OCI-LY1 (cell line): ENCODE measurements around the gene COL23A1.

Source experiments
- H2AFZ ChIP-seq: fragments of 200-600 bp; sonication (generic), shearing (Covaris generic); 2 replicates; pipeline ENCODE4 v1.6.0; 2014; ENCODE audit warnings: antibody characterized with exemption, mild to moderate bottlenecking, low read length
- H3F3A ChIP-seq: fragments of 200-600 bp; sonication (generic), shearing (Covaris generic); 2 replicates; pipeline ENCODE4 v1.6.0; 2014; ENCODE audit warnings: mild to moderate bottlenecking, antibody characterized with exemption, low read length, moderate library complexity; ENCODE audit not compliant: insufficient read depth
- H3K27ac ChIP-seq: fragments of 200-600 bp; sonication (generic); 2 replicates; pipeline ENCODE4 v1.5.1; 2014; ENCODE audit warnings: low read length, mixed run types, mild to moderate bottlenecking, low read depth; ENCODE audit not compliant: poor library complexity, severe bottlenecking
- H3K27me3 ChIP-seq: fragments of 200-600 bp; sonication (generic); 2 replicates; pipeline ENCODE4 v1.6.0; 2014; ENCODE audit warnings: antibody characterized with exemption, mild to moderate bottlenecking, low read length, moderate library complexity; ENCODE audit not compliant: insufficient read depth
- H3K36me3 ChIP-seq: fragments of 200-600 bp; sonication (generic); 2 replicates; pipeline ENCODE4 v1.6.1; 2014; ENCODE audit warnings: mild to moderate bottlenecking, antibody characterized with exemption, low read length, moderate library complexity, mixed read lengths; ENCODE audit not compliant: insufficient read depth
- H3K4me1 ChIP-seq: fragments of 200-600 bp; sonication (generic); 2 replicates; pipeline ENCODE4 v1.5.1; 2014; ENCODE audit warnings: mild to moderate bottlenecking, low read length, moderate library complexity; ENCODE audit not compliant: insufficient read depth, severe bottlenecking
- H3K4me2 ChIP-seq: fragments of 200-600 bp; sonication (generic), shearing (Covaris generic); 2 replicates; pipeline ENCODE4 v1.6.1; 2014; ENCODE audit warnings: low read length
- H3K4me3 ChIP-seq: fragments of 200-600 bp; sonication (generic); 2 replicates; pipeline ENCODE4 v1.5.1; 2014; ENCODE audit warnings: low read length, low read depth, mild to moderate bottlenecking, mixed read lengths; ENCODE audit not compliant: poor library complexity, severe bottlenecking
- H3K79me2 ChIP-seq: fragments of 200-600 bp; shearing (Covaris generic); 2 replicates; pipeline ENCODE4 v1.6.1; 2016; ENCODE audit warnings: mixed run types, low read length, mixed read lengths; ENCODE audit not compliant: insufficient read depth
- H3K9ac ChIP-seq: fragments of 200-600 bp; sonication (generic), shearing (Covaris generic); 2 replicates; pipeline ENCODE4 v1.6.1; 2014; ENCODE audit warnings: mild to moderate bottlenecking, low read length, mixed read lengths
- H3K9me2 ChIP-seq: fragments of 200-600 bp; sonication (generic), shearing (Covaris generic); 2 replicates; pipeline ENCODE4 v1.6.1; 2014; ENCODE audit warnings: low read depth, mild to moderate bottlenecking, low read length, mixed read lengths
- H3K9me3 ChIP-seq: fragments of 200-600 bp; shearing (Covaris generic); 2 replicates; pipeline ENCODE4 v1.6.1; 2014; ENCODE audit warnings: low read length, mixed read lengths
- H4K20me1 ChIP-seq: fragments of 200-600 bp; sonication (generic), shearing (Covaris generic); 2 replicates; pipeline ENCODE4 v1.6.0; 2016; ENCODE audit warnings: mild to moderate bottlenecking, low read length; ENCODE audit not compliant: insufficient read depth
- EZH2 ChIP-seq: fragments of 200-600 bp; sonication (generic), shearing (Covaris generic); IDR thresholded peaks from 2 replicates; pipeline ENCODE4 v1.8.0; 2017; ENCODE audit warnings: borderline replicate concordance, mixed run types, mild to moderate bottlenecking, antibody characterized with exemption, low read length, moderate library complexity, mixed read lengths
- TF ChIP-seq, protein P1 (sequence below): fragments of 200-600 bp; sonication (generic), shearing (Covaris generic); IDR thresholded peaks from 2 replicates; pipeline ENCODE4 v1.5.1; 2017; ENCODE audit warnings: mild to moderate bottlenecking, antibody characterized with exemption, low read length, moderate library complexity, mixed read lengths

The COL23A1 gene

GRCh38 chr5:178417391-178417811, 172.8 kb downstream of the COL23A1 start:
- H3K27ac ChIP-seq, result no peak overlapping the region
- no peak overlapping the region for H3K4me3 ChIP-seq
- no peak overlapping the region for H3K4me2 ChIP-seq
- no peaks in the 10 kb centered on the region for H3K9me2 ChIP-seq
- no peaks in the 10 kb centered on the region for H3K79me2 ChIP-seq
- no peaks in the 10 kb centered on the region for H3F3A ChIP-seq
- no peaks in the 10 kb centered on the region for H4K20me1 ChIP-seq
- H3K9ac ChIP-seq, result no peak overlapping the region
- TF ChIP-seq, protein P1, sequence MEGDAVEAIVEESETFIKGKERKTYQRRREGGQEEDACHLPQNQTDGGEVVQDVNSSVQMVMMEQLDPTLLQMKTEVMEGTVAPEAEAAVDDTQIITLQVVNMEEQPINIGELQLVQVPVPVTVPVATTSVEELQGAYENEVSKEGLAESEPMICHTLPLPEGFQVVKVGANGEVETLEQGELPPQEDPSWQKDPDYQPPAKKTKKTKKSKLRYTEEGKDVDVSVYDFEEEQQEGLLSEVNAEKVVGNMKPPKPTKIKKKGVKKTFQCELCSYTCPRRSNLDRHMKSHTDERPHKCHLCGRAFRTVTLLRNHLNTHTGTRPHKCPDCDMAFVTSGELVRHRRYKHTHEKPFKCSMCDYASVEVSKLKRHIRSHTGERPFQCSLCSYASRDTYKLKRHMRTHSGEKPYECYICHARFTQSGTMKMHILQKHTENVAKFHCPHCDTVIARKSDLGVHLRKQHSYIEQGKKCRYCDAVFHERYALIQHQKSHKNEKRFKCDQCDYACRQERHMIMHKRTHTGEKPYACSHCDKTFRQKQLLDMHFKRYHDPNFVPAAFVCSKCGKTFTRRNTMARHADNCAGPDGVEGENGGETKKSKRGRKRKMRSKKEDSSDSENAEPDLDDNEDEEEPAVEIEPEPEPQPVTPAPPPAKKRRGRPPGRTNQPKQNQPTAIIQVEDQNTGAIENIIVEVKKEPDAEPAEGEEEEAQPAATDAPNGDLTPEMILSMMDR, result no peak
- no peak for TF ChIP-seq EZH2
- H3K27me3 ChIP-seq, result no peaks in the 10 kb centered on the region
- H3K4me1 ChIP-seq, result no peaks in the 10 kb centered on the region
- no peaks in the 10 kb centered on the region for H3K9me3 ChIP-seq
- H2AFZ ChIP-seq, result no peak overlapping the region
- no peaks in the 10 kb centered on the region for H3K36me3 ChIP-seq

DNA sequence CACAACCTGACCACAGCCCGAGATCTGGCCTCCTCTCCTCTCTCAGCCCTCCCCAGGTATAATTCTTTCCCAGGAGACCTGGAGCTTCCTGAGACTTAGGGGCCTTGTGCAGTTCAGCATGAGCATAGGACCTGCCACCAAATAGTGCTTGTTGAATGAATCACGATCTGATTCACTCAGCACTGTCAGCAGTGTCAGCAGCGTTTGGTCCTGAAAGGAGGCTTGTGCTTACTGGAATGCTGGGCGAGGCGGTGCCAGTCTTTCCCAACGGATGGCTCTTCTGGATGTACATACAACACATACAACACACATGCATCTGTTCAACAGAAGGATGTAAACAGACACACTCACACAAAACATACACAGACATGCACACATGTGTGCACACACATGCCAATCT, 173.3 kb downstream of the COL23A1 start:
- H3K9ac ChIP-seq, result no peak overlapping the region
- no peaks in the 10 kb centered on the region for H4K20me1 ChIP-seq
- no peak overlapping the region for H3K27ac ChIP-seq
- H3K27me3 ChIP-seq, result no peaks in the 10 kb centered on the region
- H3K9me2 ChIP-seq, result no peaks in the 10 kb centered on the region
- no peaks in the 10 kb centered on the region for H3K79me2 ChIP-seq
- no peaks in the 10 kb centered on the region for H3K9me3 ChIP-seq
- no peaks in the 10 kb centered on the region for H3K36me3 ChIP-seq
- no peak for TF ChIP-seq EZH2
- TF ChIP-seq, protein P1, result no peak
- H3F3A ChIP-seq, result no peaks in the 10 kb centered on the region
- H3K4me1 ChIP-seq, result no peaks in the 10 kb centered on the region
- H3K4me3 ChIP-seq, result no peak overlapping the region
- no peak overlapping the region for H2AFZ ChIP-seq
- H3K4me2 ChIP-seq, result no peak overlapping the region

DNA sequence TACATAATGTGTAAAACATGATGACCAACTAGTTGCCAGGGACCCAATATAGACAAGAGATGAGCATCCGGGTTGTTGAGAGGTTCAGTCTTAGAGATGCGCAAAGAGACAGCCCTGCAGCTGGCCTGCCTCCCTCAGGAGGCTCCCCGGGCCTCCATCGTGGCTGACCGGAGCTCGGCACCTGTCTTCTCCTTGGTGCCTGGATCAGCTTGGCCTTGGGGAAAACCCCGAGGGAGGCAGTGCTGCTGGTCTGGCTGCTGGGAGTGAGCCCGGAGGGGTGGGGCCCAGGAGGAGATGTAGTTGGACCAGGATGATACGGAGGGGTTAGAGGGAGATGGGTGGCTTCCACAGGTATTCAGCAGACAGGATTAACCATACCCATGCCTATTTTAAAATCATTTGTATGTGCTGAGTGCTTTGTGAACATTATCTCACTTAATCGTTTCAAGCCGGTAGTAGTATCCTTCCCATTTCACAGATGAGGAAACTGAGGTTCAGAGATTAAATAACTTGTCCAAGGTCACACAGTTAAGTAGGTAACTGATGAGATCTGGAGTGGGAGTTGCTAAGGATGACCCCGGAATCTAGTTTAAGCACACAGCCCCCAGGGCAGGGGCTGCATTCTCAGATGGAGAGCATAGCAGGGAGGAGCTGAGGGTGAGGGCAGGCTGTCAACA, 173.8 kb downstream of the COL23A1 start:
- no peak overlapping the region for H3K27ac ChIP-seq
- H3K9me3 ChIP-seq, result no peaks in the 10 kb centered on the region
- H3K27me3 ChIP-seq, result no peaks in the 10 kb centered on the region
- H3K4me2 ChIP-seq, result no peak overlapping the region
- TF ChIP-seq EZH2, result no peak
- TF ChIP-seq, protein P1, result no peak
- no peak overlapping the region for H2AFZ ChIP-seq
- H3K79me2 ChIP-seq, result no peaks in the 10 kb centered on the region
- H3K9ac ChIP-seq, result no peak overlapping the region
- no peak overlapping the region for H3K4me3 ChIP-seq
- no peaks in the 10 kb centered on the region for H3K36me3 ChIP-seq
- no peaks in the 10 kb centered on the region for H4K20me1 ChIP-seq
- H3K9me2 ChIP-seq, result no peaks in the 10 kb centered on the region
- H3K4me1 ChIP-seq, result no peaks in the 10 kb centered on the region
- no peaks in the 10 kb centered on the region for H3F3A ChIP-seq
